Neural cell (in vitro differentiated cells): Measurements from ENCODE around the gene AIPL1.

Source experiments
- EP300 ChIP-seq: fragments of 450-650 bp; conservative IDR thresholded peaks from 2 replicates; pipeline ENCODE4 v1.6.1; 2014; ENCODE audit warnings: antibody characterized with exemption, mild to moderate bottlenecking, moderate library complexity; ENCODE audit not compliant: poor library complexity, severe bottlenecking
- EZH2 ChIP-seq: fragments of 200-600, 300-800 bp; shearing (Covaris generic), sonication (generic); IDR thresholded peaks from 2 replicates; pipeline ENCODE4 v1.6.1; 2014; ENCODE audit warnings: antibody characterized with exemption, low read length, borderline replicate concordance, mild to moderate bottlenecking; ENCODE audit not compliant: insufficient read depth, poor library complexity, severe bottlenecking
- MXI1 ChIP-seq: fragments of 450-650 bp; conservative IDR thresholded peaks from 2 replicates; pipeline ENCODE4 v1.6.1; 2014; ENCODE audit warnings: antibody characterized with exemption, mild to moderate bottlenecking; ENCODE audit not compliant: poor library complexity, severe bottlenecking
- POLR2AphosphoS5 ChIP-seq: IDR thresholded peaks from 2 replicates; pipeline ENCODE4 v1.6.1; 2012
- RAD21 ChIP-seq: fragments of 450-650 bp; conservative IDR thresholded peaks from 2 replicates; pipeline ENCODE4 v1.6.1; 2014; ENCODE audit warnings: antibody characterized with exemption, mild to moderate bottlenecking, moderate library complexity
- SMC3 ChIP-seq: fragments of 450-650 bp; conservative IDR thresholded peaks from 2 replicates; pipeline ENCODE4 v1.6.1; 2014; ENCODE audit warnings: antibody characterized with exemption, mild to moderate bottlenecking, moderate library complexity; ENCODE audit not compliant: poor library complexity
- TAF1 ChIP-seq: IDR thresholded peaks from 2 replicates; pipeline ENCODE4 v1.6.1; 2012; ENCODE audit warnings: low read depth
- TF ChIP-seq, protein P1 (sequence below): fragments of 450-650 bp; IDR thresholded peaks from 2 replicates; pipeline ENCODE4 v1.5.1; 2014; ENCODE audit warnings: antibody characterized with exemption, mild to moderate bottlenecking, moderate library complexity; ENCODE audit not compliant: poor library complexity, severe bottlenecking
- TF ChIP-seq, protein P2 (sequence below): IDR thresholded peaks from 2 replicates; pipeline ENCODE4 v1.6.1; 2012; ENCODE audit warnings: borderline replicate concordance

DNA sequence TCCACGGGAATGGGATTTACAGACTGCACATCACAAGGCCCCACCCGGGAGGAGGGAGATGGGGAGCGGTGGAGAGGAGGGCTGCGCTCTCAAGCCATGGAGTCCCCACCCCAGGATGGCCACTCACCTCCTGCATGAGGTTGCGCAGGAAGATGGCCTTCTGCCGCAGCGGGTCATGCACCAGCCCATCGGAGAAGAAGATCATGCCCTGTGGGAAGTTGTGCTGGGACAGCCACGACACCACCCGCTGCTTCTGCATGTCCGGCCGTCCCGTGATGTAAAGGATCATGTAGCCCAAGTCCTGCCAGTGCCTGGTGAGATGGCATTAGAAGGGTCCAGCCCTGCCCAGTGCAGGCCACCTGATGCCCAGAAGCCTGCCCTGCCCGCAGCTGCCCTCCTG, 26.3 kb upstream of the AIPL1 start:
- TF ChIP-seq, protein P1, sequence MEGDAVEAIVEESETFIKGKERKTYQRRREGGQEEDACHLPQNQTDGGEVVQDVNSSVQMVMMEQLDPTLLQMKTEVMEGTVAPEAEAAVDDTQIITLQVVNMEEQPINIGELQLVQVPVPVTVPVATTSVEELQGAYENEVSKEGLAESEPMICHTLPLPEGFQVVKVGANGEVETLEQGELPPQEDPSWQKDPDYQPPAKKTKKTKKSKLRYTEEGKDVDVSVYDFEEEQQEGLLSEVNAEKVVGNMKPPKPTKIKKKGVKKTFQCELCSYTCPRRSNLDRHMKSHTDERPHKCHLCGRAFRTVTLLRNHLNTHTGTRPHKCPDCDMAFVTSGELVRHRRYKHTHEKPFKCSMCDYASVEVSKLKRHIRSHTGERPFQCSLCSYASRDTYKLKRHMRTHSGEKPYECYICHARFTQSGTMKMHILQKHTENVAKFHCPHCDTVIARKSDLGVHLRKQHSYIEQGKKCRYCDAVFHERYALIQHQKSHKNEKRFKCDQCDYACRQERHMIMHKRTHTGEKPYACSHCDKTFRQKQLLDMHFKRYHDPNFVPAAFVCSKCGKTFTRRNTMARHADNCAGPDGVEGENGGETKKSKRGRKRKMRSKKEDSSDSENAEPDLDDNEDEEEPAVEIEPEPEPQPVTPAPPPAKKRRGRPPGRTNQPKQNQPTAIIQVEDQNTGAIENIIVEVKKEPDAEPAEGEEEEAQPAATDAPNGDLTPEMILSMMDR = no peak
- TF ChIP-seq EZH2 (no peak), SMC3 (no peak), POLR2AphosphoS5 (no peak), TAF1 (no peak), EP300 (no peak), MXI1 (no peak), RAD21 (no peak)
- TF ChIP-seq, protein P2, sequence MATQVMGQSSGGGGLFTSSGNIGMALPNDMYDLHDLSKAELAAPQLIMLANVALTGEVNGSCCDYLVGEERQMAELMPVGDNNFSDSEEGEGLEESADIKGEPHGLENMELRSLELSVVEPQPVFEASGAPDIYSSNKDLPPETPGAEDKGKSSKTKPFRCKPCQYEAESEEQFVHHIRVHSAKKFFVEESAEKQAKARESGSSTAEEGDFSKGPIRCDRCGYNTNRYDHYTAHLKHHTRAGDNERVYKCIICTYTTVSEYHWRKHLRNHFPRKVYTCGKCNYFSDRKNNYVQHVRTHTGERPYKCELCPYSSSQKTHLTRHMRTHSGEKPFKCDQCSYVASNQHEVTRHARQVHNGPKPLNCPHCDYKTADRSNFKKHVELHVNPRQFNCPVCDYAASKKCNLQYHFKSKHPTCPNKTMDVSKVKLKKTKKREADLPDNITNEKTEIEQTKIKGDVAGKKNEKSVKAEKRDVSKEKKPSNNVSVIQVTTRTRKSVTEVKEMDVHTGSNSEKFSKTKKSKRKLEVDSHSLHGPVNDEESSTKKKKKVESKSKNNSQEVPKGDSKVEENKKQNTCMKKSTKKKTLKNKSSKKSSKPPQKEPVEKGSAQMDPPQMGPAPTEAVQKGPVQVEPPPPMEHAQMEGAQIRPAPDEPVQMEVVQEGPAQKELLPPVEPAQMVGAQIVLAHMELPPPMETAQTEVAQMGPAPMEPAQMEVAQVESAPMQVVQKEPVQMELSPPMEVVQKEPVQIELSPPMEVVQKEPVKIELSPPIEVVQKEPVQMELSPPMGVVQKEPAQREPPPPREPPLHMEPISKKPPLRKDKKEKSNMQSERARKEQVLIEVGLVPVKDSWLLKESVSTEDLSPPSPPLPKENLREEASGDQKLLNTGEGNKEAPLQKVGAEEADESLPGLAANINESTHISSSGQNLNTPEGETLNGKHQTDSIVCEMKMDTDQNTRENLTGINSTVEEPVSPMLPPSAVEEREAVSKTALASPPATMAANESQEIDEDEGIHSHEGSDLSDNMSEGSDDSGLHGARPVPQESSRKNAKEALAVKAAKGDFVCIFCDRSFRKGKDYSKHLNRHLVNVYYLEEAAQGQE = no peak
